HPDE6-E6E7 (cell line): Measurements from ENCODE around the gene KCNQ1.

ENCODE experiments used
- DNase-seq: peaks from one replicate; pipeline ENCODE4 v3.0.0; 2011; ENCODE audit warnings: missing footprints; ENCODE audit errors: extremely low spot score

Gene KCNQ1

DNA sequence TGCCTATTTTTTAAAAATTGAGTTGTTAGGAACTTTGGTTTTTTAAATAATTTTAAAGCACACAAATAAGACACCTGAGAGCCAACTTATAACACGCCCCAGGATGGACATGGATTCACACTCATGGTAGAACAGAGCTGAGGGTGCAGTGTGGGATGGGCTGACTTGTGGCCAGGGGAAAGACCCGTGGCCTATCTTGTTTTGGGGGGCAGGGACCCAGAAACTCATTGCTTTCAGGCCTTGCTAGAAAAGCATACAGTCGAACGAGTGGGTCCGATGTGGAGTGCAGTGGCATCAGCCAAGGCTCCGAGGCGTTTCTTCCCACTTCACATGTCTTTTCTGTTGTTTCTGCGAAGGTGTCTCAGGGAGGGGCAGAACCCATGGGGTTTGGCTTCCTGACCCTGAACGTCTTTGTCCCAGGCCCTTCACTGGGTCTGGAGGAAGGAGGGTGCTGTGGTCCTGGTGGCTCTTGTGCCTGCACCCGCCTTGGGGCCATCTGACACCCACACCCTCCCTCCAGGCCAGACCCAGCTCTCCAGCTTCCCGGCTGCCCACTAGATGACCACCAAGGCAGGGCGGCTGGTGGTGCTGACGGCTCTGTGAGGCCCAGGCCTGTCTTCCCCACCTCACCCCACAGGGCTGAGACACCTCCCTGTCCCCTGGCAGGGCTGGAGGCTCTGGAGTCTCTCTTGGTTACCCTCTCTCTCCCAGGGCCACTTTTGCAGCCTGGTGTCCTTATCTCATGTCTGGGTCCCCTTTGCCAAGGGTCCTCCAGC is 120.8 kb downstream of the KCNQ1 start:
- no peak for DNase-seq

DNA sequence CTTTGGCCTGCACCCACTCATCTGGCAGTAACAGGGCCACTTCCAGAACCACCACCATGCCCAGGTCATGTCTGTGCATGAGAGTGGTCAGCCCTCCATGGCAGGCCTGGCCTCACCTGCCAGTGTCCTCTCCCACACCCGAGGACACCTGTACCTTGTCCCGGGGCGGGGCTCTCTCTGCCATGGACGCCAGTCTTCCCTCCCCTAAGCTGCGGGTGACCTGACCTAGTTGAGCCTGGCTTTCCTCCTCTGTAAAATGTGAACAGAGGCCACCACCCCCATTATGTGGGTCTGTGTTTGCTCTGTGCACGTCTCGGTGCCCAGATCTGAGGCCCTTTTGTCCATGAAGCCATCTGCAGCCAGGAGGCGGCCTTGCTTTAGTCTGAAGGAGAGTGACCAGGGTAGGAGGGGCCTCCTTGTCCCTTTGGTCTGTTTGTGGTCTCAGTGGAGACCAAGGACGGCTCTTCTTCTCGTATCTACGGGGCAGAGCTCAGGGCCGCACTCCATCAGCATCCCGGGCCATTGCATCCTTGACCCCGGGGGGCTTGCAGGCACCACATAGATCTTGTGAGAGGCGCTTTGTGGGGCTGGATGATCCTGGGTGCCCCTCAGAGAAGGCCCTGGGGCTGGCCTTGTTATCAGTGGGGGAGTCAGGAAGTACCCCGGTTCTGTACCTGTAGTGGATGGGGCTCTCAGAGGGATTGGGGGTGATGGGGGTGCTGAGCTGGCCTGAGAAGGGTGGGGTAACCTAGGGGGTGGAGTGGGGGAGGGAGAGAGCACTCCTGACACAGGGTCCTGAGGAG is 121.6 kb downstream of the KCNQ1 start:
- DNase-seq = no peak

DNA sequence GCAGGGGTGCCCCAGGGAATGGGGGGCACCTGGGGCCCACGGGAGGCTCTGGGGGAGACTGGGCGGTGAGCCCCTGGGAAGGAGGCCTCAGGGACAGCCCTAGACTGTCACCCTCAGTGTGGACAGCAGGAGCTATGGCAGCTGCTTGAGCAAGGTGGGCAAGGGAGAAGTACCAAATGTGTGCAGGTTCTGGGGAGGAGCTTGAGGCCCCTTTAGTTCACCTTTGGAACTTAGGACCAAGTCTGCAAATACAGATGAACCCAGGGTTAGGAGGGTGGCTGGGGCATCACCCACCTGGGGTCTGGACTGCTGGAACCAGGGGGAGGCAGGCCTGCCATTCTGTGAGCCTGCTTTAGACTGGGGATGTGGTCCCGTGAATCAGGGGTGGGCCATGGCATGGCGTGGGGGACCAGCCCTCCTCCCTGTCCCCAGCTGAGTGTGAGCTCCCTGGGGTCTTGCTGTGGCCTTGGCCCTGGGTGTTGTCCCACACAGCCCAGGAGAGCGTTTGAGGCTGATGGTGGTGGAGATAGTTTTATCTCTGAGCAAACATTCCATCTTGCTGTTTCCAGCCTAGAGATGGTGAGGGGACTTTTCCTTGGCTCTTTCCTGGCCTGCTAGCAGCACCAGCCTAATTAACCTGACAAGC is 122.3 kb downstream of the KCNQ1 start:
- no peak for DNase-seq

DNA sequence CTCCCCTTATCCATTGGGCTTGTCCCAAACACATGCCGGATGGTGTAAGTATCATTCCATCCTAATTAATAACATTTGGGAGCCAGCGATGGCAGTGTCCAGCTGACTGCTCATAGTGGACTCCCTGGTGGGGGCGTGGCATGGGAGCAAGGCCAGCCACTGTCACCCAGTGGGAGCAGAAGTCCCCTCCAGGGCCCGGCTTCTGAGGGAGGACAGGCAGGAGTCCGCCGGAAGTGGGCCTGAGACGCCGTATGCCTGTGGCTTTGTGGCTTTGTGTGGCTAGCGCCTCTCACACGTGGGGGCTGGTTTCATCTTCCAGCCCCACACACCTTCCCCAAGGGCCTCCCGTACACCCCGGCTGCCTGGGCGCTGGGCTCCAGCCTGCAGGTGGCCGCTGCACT is 124.5 kb downstream of the KCNQ1 start:
- no peak for DNase-seq

DNA sequence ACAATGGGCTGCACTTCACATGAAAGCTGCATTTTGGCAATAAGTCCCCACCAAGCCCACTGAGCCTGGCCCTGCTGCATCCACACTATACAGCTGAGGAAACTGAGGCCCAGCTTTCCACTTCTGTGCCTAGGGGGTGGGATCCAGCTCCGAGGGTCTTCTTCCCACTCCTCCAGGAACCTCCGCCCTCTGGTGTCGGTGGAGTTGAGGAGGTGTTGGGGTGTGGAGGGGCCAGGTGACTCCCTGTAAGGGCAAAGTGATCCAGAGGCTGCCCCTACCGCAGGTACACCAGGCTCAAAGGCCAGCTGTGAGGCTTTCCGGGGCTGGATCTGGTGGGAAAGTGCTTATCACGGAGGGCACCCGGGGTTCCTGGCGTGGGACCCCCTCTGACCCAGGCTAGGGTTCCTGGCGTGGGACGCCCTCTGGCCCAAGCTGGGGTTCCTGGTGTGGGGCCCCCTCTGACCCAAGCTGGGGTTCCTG is 125.0 kb downstream of the KCNQ1 start:
- no peak for DNase-seq

DNA sequence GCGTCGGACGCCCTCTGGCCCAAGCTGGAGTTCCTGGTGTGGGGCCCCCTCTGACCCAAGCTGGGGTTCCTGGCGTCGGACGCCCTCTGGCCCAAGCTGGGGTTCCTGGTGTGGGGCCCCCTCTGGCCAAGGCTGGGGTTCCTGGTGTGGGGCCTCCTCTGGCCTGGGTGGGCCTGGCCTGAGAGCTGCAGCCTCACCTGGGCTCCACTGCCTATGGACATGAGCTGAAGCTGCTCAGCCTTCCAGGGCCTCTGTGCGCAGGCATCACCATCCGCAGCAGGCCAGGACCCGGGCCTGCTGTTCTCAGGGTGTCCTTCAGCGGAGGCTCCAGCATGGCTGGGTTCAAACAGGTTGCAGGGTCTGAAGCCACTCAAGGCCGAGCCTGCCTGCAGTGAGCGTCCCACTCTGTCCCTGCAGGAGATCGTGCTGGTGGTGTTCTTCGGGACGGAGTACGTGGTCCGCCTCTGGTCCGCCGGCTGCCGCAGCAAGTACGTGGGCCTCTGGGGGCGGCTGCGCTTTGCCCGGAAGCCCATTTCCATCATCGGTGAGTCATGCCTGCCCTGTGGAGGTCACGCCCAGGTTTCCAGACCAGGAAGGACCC is 125.5 kb downstream of the KCNQ1 start:
- no peak for DNase-seq

DNA sequence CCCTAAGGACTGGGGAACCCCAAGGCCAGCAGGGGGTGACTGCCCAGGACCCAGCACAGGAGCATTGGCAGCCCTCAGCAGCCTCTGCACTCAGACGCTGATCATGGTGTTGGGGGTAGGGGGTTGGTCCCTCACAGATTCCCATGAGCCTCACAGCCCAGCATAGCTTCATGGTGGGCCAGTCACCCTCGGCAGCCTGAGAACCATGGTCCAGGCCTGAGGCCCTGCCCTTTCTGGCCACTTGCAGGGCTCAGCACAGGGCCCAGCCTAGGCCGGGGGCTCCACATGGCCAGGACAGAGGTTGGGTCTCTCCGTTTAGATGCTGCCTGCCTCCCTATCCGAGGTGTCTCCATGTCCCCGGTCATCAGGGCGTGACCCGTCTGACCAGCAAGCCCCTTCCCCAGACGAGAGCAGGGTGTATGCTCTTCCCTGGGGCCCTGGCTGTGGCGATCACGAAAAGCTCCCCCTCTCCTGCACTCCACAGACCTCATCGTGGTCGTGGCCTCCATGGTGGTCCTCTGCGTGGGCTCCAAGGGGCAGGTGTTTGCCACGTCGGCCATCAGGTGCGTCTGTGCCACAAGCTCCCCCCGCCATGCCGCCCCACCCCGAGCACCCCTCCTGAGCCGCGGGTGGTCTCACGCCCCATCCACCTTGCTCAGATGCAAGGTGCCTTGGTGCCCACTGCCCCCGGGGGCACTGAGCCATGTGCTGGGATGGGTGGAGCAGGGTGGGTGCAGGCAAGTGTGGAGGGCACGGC is 126.2 kb downstream of the KCNQ1 start:
- no peak for DNase-seq

DNA sequence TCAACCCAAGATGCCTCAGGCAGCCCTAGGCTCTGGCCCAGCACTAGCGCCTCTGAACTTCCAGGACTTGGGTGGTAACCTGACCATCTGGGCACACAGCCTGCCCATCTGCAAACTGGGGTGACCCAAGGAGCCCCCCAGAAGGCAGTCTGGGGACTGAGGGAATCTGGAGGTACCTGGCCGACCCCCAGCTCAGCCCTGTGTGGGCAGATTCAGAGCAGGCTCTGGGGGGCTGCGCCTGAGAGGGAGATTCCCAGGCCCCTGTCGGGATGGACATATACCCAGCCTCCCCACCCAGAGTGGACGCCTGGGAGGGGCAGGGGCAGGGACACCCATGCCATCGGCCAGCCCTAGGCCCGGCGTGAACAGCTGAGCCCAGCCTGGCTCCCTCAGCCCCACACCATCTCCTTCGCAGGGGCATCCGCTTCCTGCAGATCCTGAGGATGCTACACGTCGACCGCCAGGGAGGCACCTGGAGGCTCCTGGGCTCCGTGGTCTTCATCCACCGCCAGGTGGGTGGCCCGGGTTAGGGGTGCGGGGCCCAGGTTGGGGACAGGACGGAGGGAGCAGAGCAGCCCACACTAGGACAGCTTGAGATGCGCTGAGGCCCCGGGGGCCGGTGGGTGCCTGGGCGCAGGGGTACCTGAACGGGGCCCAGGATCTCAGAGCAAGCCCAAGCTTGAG is 126.9 kb downstream of the KCNQ1 start:
- DNase-seq = no peak

DNA sequence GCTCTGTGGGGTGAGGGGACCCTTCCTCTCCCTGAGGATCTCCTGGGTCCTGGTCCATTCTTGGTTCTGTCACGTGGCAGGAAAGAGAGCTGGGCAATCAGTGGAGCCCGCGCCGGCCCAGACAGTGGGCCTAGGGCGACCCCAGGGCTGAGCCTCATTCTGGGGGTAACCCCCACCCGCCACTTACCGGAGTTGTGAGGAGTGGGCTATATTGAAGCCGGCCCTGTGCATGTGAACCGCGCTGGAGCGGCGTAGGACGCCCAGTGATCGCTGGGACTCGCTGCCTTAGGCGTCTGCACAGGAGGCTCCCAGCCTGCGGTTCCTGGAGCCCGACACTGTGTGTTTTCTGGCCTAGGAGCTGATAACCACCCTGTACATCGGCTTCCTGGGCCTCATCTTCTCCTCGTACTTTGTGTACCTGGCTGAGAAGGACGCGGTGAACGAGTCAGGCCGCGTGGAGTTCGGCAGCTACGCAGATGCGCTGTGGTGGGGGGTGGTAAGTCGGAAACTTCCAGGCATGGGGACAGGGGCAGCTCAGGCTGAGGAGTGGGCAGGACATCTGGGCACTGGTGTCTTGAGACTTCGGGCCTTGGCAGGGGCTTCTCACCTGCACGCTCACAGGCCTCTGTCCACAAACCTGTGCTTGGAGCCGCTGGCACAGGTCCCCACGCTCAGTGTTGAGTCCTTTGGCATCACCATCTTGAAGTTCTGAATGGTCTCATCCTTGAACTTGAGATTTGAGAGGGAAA is 127.9 kb downstream of the KCNQ1 start:
- DNase-seq = no peak

DNA sequence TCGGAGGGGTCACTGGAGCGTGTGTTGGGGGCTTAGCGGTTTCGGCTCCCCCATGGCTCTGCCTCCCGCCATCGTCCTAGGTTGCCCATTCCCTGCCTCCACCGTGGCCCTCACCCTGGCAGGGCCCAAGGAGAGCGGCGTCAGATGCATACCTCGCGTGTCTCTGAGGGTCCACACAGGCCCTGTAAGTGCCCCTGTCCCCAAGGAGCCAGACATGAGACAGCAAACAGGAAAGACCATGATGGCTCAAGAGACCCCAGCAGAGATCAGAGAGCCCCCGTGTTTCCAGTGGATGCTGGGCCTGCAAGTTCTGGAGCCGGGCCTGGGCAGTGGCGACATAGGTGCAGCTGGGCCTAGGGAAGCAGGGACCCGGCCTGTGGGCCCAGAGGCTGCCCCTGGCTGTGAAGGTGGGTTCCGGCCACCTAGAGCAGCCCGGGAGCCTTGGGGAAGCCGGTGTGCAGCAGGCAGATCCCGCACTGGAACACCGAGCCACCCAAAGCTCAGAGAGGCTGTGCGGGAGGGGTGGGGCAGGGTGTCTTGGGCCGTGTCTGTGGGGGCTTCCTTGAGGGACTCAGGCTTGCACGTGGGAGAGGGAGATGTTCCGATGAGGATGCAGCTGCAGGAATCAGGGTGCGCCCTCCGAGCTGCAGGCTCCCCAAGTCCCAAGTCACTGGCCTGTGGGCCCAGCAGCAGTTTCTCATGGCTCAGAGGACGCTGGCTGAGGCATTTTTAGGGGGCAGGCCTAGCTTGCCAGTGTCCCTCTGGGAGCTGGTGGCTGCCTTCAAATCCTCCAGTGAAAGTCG is 128.6 kb downstream of the KCNQ1 start:
- no peak for DNase-seq

DNA sequence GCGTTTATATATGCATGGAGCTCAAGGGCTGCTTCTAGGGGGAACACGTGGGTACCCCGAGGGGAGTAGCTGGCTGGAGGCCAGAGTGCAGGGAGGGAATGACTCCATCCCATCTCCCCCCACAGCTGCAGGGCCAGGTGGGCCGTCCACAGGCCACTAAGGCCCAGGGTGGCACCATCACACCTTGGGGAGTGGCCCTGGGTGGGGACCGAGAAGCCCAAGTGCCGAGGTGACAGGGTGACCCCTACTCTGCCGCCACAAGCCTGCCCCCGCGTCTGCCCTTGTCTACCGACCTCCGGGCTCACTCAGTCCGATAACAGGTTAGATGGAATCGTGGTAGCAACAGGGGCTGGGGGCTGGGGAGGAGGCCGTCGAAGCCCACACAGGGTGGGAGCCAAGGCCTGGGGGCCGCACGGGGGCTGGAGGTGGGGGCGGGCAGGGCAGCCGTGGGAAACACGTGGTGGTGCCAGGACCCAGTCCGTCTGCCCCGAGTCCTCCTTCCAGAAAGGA is 129.3 kb downstream of the KCNQ1 start:
- no peak for DNase-seq

DNA sequence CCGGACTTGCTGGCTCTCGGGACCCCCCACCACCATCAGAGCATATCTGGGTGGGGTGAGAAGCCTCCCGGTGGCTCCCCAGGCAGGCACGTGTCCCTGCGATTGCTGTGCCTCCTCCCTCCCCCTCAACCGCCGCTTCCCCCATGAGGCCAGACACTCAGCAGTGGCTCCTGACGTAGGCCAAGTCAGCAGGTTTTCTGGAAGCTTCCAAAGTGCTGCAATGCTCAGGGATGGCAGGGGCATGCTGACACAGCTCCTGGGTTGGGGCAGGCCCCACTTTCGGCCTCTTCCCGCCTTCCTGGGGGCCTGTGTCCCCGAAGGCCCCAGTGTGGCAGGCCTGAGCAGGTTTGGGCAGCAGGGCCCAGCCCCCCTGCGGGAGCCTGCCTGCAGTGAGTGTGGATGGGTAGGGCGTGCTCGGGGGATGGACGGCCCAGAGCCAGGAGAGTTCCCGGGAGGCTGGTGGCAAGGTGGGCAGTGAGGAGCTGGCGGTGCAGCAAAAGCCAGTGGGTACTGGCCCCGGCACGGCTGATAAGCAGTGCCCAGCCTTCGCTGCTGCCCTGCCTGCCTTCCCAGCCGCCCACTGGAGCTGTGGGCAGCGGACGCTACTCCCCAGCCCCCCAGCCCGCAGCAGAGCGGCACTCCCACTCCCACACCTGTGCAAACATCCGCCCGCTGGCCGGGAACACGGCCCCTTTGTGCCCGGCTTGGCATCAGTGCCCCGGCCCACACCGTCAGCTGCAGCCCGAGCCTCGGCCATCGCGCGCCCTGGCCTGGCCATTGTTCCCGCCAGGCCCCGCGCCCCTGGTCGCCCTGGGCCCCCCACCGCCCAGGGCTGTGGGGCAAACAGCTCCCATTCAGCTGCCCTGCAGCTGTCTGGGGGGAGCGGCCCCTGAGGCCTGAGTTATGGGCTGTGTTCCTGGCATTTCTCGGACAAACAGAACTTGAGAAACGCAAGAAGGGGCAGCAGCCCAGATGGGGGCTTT is 130.0 kb downstream of the KCNQ1 start:
- DNase-seq = no peak

DNA sequence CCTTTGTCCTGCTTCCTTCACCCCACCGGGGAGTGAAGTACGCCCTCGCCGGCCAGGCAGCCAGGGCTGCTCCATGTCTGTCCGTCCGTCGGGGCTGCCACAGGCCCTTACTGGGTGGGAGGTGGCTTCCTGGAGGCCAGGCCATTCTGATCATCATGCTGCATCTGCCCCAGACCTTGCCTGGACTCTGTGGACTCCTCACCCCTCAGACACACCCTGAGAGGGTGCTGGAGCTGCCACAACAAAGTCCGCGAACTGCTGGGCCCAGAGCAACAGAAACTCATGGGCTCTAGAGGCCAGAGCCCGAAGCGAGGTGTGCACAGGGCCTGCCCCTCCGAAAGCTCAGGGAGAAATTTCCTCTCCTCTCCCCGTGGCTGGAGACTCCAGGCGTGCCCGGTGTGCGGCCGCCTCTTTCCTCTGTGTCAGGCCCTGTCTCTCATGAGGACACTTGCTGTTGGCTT is 130.8 kb downstream of the KCNQ1 start:
- no peak for DNase-seq

DNA sequence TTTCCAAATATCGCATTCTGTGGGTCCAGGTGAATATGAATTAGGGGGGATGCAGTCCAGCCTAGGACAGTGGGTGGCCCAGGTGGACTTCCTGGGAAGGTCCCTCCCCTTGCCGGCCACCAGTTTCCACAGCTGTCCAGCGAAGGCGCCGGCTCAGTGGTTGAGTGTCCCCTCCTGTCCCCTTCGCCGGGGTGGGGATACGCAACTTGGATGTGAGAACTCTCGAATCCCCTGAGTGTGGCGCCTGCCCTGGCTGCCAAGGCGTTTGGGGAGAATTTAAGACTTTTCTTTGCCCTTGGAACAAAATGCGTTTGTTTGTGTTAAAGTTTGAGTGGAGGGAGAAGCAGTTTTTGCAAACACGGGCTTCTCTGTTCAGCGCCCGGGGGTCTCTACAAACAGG is 131.3 kb downstream of the KCNQ1 start:
- no peak for DNase-seq

DNA sequence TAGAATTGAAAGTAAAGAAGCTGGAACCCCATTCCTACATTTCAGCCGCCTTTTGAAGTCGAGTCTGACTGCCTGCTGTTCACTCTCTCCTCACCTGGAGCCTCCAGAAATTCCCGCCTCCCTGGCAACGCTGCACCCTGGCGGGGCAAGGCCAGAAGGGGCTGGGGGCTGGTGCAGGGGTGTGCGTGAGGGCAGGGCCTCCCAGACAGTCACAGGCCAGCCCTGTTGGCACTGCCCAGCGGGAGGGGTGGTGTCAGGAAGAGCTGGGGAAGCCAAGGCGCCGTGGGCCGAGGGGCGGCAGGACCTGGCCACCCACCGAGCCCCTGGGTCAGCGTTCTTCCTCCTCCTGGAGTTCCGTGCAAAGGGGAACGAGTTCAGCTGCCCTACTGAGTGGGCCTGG is 131.7 kb downstream of the KCNQ1 start:
- DNase-seq = no peak

DNA sequence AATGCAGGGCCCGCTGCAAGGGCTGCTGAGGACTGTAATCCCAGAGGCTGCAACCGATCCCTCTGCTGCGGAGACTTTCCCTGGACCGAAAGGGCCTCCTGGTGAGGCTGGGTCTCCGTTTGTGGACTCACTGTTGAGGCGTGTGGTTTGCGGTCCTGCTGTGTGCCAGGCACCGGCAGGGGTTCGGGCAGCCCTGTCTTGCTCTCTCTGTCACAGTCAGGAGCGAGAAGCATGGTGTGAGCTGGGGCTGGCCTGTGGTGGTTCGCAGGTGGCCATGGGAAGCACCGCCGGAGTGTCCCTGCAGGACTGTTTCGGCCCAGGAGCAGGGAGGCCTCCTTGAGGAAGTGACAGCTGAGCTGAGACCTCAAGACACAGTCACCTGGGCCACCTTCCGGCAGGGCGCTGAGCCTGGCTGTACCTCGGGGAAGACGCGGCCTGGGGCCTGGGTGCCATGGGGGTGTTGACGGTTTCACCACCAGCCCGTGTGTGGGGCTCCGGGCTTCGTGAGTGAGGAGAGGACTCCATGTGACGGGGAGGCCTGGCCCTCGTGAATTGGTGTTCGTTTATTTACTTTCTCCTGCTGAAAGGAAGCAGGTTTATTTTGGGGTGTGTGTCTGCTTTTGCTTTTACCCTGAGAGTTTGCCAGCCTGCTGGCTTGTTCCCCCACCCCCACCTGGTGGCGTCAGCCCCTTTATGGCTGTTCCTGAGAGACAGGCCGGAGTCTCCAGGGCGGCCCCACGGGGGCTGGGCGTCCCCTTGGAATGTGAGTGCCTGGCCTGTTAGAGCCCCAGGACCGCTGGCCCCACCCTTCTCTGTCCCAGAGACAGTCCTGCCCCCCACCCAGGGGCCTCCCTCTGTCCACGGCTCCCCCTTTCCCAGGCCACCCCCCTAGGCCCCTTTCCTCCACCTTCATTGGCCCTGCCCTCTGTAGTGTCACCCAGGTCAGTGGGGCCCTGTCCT is 132.5 kb downstream of the KCNQ1 start:
- no peak for DNase-seq
